ENCODE results near the gene GNAI3.

Gene GNAI3

DNA sequence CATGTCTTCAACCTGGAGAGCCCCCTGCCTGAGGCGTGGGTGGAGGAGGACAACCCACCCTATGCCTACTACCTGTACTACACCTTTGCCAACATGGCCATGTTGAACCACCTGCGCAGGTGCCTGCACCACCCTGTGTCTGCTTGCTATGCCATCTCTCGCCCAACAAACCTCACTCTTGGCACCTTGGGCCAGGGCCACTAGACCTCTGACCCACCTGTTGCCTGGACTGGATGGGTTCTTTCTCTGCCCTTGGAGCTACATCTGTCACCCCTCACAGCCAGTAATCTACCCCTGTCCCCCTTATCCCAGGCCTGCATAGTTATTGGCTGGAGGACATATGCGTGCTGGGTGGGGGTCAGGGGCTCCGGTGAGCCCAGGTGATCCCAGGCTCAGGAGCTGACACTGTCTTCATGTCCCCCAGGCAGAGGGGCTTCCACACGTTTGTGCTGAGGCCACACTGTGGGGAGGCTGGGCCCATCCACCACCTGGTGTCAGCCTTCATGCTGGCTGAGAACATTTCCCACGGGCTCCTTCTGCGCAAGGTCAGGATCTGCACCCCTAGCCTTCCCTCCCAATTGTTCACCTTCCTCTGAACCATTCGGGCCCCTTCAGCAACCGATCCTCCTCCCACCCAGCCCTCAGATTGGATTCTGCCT is 81.1 kb downstream of the GNAI3 start:
- DNase-seq (ENCODE audit: low read depth, low spot score) = no peak

DNA sequence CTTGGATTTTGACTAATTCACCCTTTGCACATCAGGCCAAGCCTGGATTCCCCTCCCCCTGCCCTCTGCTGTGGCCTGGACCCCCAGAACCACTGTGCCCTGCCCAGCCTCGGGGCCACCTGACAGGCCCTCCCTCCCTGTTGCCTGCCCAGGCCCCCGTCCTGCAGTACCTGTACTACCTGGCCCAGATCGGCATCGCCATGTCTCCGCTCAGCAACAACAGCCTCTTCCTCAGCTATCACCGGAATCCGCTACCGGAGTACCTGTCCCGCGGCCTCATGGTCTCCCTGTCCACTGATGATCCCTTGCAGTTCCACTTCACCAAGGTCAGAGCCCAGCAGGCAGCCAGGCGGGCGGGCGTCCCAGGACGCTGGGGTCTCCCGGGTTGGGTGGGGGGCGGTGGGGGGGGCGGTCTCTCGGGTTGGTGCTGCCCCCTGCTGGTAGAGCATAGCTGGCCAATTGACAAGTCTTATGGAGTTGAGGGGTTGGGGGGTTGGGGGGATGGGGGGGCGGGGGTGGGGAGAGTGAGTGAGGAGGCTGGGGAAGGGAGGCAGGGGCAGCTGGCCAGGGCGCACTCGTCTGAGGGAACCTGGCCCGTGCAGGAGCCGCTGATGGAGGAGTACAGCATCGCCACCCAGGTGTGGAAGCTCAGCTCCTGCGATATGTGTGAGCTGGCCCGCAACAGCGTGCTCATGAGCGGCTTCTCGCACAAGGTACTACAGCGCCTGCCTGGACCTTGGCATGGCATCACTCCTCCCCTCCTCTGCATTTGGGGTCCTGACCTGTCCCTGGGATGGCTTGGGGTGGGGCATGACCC is 81.9 kb downstream of the GNAI3 start:
- H3K4me3 ChIP-seq (ENCODE audit: low read length) = no peak overlapping the region
- no peak for DNase-seq (ENCODE audit: low read depth, low spot score)

More for the DNA sequence above, 81.1 kb downstream of the GNAI3 start:
- H3K4me3 ChIP-seq (ENCODE audit: low read length) = no peak overlapping the region

DNA sequence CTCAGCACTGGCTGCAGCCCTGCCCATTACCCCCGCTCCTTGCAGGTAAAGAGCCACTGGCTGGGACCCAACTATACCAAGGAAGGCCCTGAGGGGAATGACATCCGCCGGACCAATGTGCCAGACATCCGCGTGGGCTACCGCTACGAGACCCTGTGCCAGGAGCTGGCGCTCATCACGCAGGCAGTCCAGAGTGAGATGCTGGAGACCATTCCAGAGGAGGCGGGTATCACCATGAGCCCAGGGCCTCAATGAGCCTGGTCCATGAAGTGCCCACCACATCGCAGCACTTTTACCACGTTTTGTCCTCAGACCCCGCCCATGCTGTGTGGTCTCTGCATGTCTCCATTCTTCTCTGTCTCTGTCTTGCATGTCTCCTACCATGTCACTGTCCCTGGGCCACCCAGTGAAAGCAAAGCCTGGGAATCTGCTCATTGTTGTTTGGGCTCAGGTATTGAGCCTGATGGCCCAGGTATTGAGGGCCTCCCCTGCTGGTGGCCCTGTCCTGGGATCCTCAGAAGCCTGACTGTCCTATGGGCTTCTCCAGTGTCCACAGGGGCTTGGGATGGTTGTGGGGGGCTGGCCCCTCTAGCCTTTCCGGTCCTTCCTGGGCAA is 82.6 kb downstream of the GNAI3 start:
- no peak for DNase-seq (ENCODE audit: low read depth, low spot score)
- H3K4me3 ChIP-seq (ENCODE audit: low read length) = no peak overlapping the region

DNA sequence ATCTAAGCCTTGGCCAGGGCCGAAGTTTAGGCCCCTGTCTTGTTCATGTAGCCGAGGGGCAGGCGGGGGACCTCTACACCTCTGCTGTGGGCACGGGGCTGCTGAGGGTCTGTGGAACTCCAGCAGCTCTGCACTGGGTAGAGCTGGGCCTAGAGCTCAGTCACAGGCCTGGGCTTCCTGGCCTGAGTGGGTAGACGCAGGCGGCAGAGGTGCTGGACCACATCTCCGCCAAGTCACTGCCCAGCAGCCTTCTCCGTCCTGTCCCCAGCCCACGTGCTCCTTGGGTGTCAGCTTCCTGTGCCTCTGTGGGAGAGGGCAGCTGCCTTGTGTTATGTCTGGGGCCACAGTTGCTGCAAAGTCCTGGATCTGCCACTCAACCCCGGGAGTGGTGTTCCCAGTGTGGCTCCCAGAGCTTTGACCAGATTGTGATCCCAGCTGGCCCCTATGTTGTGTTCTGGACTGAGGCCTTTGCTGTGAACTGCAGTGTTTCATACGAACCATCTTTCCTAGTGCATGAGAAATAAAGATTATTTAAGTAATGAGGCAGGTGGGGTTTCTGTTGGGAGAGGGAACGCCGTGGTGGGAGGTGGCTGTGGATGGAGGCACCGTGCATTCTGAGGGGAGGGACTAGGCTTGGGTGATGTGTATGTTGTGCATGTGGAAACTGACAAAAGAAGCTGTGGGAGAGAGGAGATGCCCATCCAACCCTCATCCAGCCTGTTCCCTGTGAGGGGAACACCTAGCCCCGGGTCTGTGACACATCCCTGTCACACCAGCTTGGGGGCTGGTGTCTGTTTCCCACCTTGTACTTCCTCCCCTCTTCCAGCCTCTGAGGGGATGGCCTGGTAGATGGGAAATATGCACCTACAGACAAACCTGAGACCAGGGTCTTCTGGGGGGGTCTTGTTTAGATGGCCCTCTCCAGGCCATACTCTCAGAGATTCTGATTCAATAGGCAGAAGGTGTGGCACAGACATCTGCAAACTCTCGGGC is 83.4 kb downstream of the GNAI3 start:
- DNase-seq (ENCODE audit: low read depth, low spot score) = no peak
- H3K4me3 ChIP-seq (ENCODE audit: low read length) = no peak overlapping the region

DNA sequence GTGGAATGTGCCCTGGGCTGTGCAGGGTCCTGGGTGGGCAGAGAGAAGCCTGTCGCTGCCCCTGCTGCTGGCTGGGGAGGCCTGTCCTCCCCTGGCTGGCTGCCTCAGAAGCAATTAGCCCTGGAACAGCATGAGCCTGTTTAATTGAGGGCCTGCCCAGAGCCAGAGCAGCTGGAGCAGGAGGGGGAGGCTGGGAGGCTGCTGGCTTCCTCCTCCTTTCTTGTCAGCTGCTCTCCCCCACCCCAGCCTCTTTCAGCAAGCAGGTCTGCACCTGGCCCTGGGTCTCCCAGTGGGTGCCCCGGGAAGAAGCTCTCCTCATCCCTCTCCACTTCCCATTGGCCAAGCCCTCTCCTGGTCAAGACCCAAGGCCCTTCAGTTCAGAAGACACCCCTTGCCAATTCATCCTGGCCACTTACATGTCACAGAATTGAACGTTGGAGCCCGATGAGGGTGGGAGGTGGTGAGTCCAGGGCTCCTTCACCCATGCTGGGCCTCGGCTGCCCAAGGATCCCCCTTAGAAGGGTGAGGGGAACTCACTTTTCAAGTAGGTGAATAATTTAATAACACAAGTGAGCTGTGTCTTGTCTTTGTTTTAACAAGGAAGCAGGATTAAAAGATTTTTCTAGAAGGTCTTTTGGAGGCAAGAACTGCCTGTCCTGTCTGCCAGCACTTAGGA is 84.4 kb downstream of the GNAI3 start:
- no peak for DNase-seq (ENCODE audit: low read depth, low spot score)
- H3K4me3 ChIP-seq (ENCODE audit: low read length) = no peak overlapping the region

DNA sequence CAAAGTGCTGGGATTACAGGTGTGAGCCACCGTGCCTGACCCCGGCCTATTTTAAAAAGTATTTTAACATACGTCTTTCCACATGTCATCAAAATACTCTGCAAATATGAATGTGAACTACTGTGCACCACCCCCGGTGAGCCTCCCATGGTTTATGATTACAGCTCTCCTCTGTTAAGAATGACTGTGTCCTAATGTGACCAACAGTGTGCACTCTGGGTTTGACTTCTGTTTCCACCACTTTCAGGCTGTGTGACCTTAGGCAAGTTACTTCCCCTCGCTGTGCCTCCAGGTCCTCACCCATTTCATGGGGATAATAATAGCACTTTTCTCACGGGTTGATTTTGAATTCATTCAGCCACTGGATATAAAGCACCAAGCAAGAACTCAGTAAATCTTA is 85.9 kb downstream of the GNAI3 start:
- no peak overlapping the region for H3K4me3 ChIP-seq (ENCODE audit: low read length)
- DNase-seq (ENCODE audit: low read depth, low spot score) = no peak

DNA sequence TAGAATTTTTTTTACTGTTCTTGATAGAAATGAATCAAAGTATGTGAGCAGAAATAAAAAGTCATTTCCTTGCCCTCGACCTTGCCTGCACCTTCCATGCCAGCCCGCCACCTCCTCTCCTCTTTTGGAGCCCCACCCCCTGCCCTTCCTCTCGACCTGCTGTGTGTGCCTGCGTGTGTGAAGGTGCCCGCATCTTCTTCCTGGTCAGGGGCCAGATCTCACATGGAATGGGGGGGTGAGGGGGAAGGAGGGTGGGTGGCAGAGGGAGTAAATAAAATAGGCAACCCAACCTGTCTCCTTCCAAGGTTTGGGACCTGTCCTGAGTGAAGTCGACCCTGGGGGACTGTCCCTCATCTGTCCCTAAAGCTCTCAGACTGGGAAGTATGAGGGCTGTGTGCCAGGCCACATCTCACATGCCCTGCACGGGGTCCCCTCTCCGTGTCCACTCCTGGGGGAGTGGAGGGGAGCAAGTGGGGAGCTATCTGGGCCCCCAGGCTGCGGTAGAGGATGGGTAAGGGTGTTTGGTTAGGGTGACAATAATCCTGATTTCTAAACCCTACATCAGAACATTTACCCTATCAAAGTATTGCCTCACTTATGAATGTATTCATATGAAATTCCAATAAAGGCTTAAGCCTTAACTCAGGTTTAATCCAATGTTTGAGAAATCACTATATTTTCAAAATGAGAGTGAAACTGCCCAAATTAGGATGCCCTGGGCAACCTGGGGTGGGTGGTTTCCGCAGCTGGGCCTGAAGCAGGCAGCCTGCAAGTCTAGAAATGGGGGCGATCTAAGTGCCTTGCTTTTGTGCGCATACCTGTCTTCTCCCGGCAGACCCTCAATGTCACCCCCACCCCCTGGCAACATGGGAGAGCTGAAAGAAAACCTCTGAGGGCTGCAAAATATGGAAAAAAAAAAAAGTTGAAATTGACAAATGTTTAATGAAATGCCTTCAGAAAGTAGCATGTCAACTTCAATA is 86.6 kb downstream of the GNAI3 start:
- no peak for DNase-seq (ENCODE audit: low read depth, low spot score)

DNA sequence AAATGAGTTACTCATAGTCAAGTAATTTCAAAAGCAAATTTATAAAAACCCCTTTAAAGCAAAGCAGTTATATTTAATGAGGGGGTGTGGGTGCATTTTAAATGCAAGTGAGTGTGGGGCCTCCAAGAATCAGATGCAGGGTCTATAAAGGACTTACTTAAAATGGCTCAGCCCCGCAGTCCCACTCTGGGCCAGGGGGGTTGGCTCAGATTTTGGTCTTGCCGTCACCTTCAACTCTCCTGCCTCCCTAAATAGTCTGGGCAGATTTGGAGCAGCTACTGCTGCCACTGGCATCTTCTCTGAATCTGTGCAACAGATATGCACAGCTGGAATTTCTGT is 87.4 kb downstream of the GNAI3 start:
- H3K4me3 ChIP-seq (ENCODE audit: low read length) = no peak overlapping the region
- DNase-seq (ENCODE audit: low read depth, low spot score) = no peak

More for the DNA sequence above, 86.6 kb downstream of the GNAI3 start:
- H3K4me3 ChIP-seq (ENCODE audit: low read length) = no peak overlapping the region

DNA sequence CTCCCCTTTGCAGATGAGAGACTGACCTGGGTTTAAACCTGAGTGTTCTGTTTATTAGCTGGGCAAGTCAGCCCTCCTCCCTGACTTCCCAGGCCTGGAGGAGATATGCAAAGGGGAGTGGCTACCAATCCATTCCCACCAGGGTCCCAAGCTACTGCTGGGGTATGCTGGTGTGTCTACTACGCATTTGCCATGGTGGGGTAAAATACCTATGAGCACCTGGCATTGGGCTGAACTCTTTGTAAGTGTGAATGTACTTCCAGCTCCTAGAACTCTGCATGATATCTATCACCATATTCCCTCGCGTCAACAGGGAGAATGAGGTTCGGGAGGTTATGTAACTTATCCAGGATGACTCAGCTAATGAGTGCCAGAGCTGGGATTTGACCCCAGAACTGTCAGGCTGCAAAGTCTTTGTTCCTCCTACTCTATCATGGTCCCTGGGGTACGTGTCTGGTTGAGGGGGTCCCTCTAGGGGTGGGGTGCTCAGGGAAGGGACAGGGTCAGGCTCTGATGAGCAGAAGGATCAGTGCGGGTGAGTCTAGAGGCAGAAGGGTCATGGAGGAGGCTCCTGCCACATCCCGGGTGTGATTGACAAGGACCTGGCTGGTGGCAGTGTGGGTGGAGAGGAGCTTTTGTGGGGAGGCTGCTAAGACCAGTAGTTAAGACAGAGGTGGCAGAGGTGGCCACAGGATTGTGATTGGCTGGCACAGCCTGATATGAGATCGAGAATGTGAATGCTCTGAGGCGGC is 88.0 kb downstream of the GNAI3 start:
- DNase-seq (ENCODE audit: low read depth, low spot score) = no peak
- no peak overlapping the region for H3K4me3 ChIP-seq (ENCODE audit: low read length)

DNA sequence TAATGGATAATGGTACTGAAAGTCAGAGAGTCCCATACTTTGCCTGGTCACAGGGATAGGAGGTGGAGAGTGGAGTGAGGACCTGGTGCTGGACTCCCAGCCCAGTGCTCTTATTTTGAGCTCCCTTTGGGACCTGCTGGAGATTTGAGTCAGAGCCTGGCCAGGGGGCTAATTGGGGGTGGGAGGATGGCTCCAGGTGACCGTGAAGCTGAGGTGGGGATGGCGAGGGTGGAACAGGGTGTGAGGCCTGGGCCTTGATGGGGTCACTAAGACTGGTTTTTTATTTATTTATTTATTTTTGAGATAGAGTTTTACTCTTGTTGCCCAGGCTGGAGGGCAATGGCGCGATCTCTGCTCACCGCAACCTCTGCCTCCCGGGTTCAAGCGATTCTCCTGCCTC is 89.0 kb downstream of the GNAI3 start:
- DNase-seq (ENCODE audit: low read depth, low spot score) = no peak
- no peak overlapping the region for H3K4me3 ChIP-seq (ENCODE audit: low read length)

DNA sequence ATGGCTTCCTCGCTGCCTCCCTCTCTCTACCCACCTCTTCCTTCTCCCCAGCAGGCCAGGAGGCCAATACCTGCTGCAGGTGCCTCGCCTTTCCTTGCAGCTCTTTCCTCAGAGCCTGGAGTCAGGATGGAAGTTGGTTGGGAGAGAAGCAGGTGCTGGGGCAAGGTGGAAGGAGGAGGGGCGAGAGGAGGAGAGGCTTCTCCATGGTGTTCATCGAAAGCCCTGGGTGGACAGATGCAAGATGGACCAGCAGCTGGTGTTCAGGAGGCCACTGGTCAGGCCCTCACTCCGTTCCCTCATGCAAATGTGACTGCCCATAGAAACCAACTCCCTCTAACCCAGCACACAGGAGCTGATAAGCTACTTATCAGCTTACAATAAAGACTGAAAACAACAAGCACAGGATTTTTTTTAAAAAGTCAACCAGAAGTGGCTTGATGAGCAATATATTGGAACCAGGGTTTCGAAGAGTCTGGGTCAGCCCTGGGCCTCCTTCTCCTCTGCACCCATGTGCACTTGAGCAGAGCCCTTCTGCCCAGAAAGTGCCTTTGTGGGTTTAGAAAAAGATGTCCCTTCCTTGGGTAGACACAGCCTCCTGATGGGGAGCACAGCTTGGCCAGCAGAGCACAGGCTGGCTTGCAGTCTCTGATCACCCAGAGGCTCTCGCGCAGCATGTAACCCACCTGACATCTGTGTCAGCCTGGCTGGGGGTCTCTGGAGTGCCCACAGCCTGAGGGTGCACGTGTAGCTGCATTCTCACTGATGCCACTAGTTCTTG is 90.8 kb downstream of the GNAI3 start:
- H3K4me3 ChIP-seq (ENCODE audit: low read length) = no peak overlapping the region
- DNase-seq (ENCODE audit: low read depth, low spot score) = no peak

DNA sequence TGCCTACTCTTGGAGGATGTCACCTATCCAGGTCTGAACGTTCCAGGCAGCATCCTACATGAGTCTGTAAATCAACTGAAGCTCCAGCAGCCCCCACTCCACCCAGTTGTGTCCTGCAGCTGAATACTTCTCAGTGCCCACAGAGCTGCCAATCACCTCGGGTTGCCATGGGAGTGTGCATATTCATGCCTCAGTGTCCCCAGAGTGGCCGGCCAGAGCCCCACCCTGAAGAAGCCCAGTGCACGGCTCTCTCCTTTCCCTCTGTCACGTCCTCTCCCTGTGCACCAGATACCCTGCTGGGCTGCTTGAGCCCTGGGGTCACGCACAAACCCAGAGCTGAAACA is 91.4 kb downstream of the GNAI3 start:
- no peak overlapping the region for H3K4me3 ChIP-seq (ENCODE audit: low read length)
- no peak for DNase-seq (ENCODE audit: low read depth, low spot score)

DNA sequence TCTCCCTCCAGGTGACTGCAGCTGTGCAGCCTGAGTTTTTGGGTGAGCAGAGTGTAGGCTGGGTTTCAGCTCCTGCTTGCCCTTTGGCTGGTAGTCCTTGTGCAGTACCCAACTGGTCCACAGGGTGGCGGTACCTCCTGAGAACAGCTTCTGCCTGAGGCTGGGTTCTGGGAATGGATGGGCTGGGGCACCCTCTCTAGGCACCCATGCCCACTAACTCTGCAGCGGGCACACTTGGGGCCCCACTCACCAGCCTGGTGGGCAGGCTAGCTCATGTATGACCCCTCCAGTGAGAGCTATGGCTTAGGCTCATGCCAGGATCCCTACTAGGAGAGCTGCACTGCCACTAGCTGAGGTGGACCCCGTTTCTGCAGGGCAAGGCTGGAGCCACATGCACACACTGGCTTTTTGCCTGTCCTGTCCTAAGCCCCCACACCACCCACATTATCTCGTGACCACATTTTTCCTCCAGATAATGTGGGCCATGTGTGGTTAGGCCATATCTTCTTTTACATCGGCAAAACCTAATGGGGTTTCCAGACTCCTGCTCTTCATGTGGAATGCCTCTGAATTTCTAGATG is 92.0 kb downstream of the GNAI3 start:
- peak; percentile 66 for DNase-seq (ENCODE audit: low read depth, low spot score)
- no peak overlapping the region for H3K4me3 ChIP-seq (ENCODE audit: low read length)

DNA sequence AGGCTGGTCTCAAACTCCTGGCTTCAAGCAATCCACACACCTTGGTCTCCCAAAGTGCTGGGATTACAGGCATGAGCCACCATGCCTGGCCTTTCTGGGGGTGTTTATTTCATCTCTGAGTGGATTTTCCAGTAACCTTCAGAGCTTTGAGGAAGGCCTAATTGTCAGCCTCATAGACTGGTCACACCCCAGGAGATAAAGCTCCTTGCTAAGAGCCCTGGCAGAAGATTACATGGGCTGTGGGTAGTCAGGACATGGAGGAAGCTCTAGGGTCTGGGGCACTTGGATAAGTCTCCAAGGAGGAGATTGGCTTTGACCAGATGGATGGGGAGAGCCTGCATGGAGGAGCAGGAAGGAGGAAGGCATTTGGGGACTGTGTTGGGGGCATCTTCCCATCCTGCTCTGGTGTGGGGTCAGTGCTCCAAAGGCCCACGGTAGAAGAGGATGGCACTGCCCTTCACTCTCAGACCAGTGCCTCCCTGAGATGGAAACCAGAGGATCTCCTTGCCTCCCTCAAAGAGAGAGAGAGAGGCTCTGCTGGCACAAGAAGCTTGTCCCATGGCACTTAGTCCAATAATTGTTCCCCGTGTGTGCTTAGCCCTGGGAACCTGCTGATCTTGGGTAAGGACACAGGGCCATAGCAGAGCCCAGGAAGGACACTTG is 92.8 kb downstream of the GNAI3 start:
- no peak for DNase-seq (ENCODE audit: low read depth, low spot score)
- H3K4me3 ChIP-seq (ENCODE audit: low read length) = no peak overlapping the region

DNA sequence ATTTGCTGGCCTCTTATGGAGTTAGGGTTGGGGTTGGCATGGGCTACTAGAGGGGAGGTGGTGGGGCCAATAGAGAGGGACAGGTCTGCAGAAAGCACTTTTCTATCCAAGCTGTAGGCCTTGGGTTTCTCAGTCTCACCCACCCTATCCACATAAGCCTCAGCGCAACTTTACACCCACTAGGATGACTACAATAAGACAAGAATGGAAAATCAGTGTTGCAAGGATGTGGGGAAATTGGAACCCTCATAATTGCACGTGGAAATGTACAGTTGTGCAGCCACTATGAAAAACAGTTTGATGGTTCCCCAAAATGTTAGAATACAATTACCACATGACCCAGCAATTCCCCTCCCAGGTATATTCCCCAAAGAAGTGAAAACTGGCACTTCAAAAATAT is 93.4 kb downstream of the GNAI3 start:
- DNase-seq (ENCODE audit: low read depth, low spot score) = no peak

DNA sequence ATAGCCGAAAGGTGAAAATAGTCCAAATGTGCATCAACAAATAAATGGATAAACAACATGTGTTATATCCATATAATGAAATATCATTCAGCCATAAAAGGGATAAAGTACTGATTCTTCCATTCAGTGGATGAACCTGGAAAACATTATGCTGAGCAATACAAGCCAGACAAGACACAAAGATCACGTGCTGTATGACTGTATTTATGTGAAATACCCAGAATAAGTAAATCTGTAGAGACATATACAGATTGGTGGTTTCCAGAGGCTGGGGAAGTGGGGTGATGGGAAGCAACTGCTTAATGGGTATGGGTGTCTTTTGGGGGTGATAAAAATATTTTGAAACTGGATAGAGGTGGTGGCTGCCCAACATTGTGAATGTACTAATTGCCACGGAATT is 94.2 kb downstream of the GNAI3 start:
- H3K4me3 ChIP-seq (ENCODE audit: low read length) = no peak overlapping the region
- no peak for DNase-seq (ENCODE audit: low read depth, low spot score)

More for the DNA sequence above, 93.4 kb downstream of the GNAI3 start:
- H3K4me3 ChIP-seq (ENCODE audit: low read length) = no peak overlapping the region
